T-cell (primary cell): ENCODE results near the gene SLIT3. TPM values are rescaled to one million over a fixed set of nuclear protein-coding genes. Genes with fewer than 3 reads are reported as not detected.

ENCODE experiments used
- ATAC-seq, 4 experiments: fragments of 200-7000 bp in 3 of 4; fragments of 150-1000 bp in 1 of 4; cut with Tn5 transposase; replicated peaks in 1 of 4; 1 replicate in 3 of 4; 2 replicates in 1 of 4; pipeline ENCODE4 v1.10.0; 2021; ENCODE audit warnings: moderate library complexity in 3 of 4, mild to moderate bottlenecking in 2 of 4, moderate number of reproducible peaks in 1 of 4
- CTCF ChIA-PET, 2 donors: fragments of 300-600 bp; sonication (Branson Sonifier 250); formaldehyde crosslinking; loops; one replicate each; lab custom pipeline; 2022; ENCODE audit warnings: antibody characterized with exemption in 2 of 2; lab: Charles Lee
- POLR2A ChIA-PET, 2 donors: fragments of 300-600 bp; sonication (Branson Sonifier 250); formaldehyde crosslinking; loops; one replicate each; lab custom pipeline; 2022; ENCODE audit warnings: antibody characterized with exemption in 2 of 2; lab: Charles Lee
- DNase-seq, 35 experiments: peaks; one replicate each; pipeline versions ENCODE4 v3.0.0 to v3.0.0-alpha.2; 2013 to 2023
- H3K27ac ChIP-seq: one replicate; pipeline ENCODE4 v1.5.1; 2013; ENCODE audit warnings: low read length
- H3K27me3 ChIP-seq, 2 experiments: replicated peaks in 1 of 2; 1 replicate in 1 of 2; 2 replicates in 1 of 2; pipeline versions ENCODE4 v1.6.1 to v1.7.0; 2013; ENCODE audit warnings: low read length in 1 of 2, mixed read lengths in 1 of 2; ENCODE audit not compliant: control insufficient read depth in 2 of 2, insufficient read depth in 2 of 2; ENCODE audit errors: extremely low read depth in 1 of 2
- H3K36me3 ChIP-seq, 2 donors: 1 replicate in 1 of 2; 2 replicates in 1 of 2; pipeline versions ENCODE4 v1.6.1 to v1.7.0; 2013; ENCODE audit warnings: low read length in 1 of 2; ENCODE audit not compliant: control insufficient read depth in 2 of 2, insufficient read depth in 1 of 2; ENCODE audit errors: extremely low read depth in 1 of 2
- H3K4me1 ChIP-seq, 2 experiments: 1 replicate in 1 of 2; 2 replicates in 1 of 2; pipeline versions ENCODE4 v1.6.1 to v1.7.0; 2013; ENCODE audit warnings: low read length in 2 of 2, mixed read lengths in 1 of 2; ENCODE audit not compliant: insufficient read depth in 2 of 2, control insufficient read depth in 1 of 2; ENCODE audit errors: extremely low read depth in 1 of 2
- H3K4me3 ChIP-seq, 2 donors: 1 replicate in 1 of 2; 2 replicates in 1 of 2; pipeline versions ENCODE4 v1.5.1 to v1.7.0; 2013; ENCODE audit warnings: mild to moderate bottlenecking in 2 of 2, low read length in 1 of 2, moderate library complexity in 1 of 2; ENCODE audit not compliant: control insufficient read depth in 1 of 2; ENCODE audit errors: extremely low read depth in 1 of 2
- H3K9me3 ChIP-seq: 2 replicates; pipeline ENCODE4 v1.7.0; 2013
- H3K27ac Mint-ChIP-seq, 2 donors: one replicate each; pipeline ENCODE4 v1.8.0; 2020 to 2021; ENCODE audit warnings: mild to moderate bottlenecking in 2 of 2, mixed read lengths in 2 of 2
- H3K27me3 Mint-ChIP-seq, 2 donors: one replicate each; pipeline ENCODE4 v1.8.0; 2021 to 2022; ENCODE audit warnings: mixed read lengths in 2 of 2
- H3K36me3 Mint-ChIP-seq: one replicate; pipeline ENCODE4 v1.8.0; 2021; ENCODE audit warnings: mixed read lengths
- H3K4me1 Mint-ChIP-seq, 3 donors: one replicate each; pipeline ENCODE4 v1.8.0; 2020 to 2022; ENCODE audit warnings: mixed read lengths in 3 of 3, mild to moderate bottlenecking in 1 of 3
- H3K4me3 Mint-ChIP-seq, 3 donors: one replicate each; pipeline ENCODE4 v1.8.0; 2020 to 2022; ENCODE audit warnings: mild to moderate bottlenecking in 3 of 3, mixed read lengths in 3 of 3, moderate library complexity in 3 of 3
- H3K9me3 Mint-ChIP-seq, 3 donors: one replicate each; pipeline ENCODE4 v1.8.0; 2020 to 2022; ENCODE audit warnings: mixed read lengths in 3 of 3
- WGBS: methylation state at CpG from one replicate; pipeline ENCODE4 v1.1.5; 2013; ENCODE audit warnings: missing lambda C conversion rate; ENCODE audit not compliant: insufficient coverage; 5-methylcytosine and 5-hydroxymethylcytosine counted together
- total RNA-seq, 35 experiments: library from RNA in 6 of 35; stranded (reverse) in 6 of 35; fragments of 120-200 nt in 1 of 35; gene quantifications; one replicate each; pipeline versions ENCODE4 v1.2.1 to v1.2.4 and lab custom pipeline; 2013 to 2026

The SLIT3 gene
- total RNA-seq, 5 donors from 2014 or later (not counting 1 experiment from before 2014, with no cell fraction given): 0.13 to 0.32 (median 0.13) TPM; not detected in 2

DNA sequence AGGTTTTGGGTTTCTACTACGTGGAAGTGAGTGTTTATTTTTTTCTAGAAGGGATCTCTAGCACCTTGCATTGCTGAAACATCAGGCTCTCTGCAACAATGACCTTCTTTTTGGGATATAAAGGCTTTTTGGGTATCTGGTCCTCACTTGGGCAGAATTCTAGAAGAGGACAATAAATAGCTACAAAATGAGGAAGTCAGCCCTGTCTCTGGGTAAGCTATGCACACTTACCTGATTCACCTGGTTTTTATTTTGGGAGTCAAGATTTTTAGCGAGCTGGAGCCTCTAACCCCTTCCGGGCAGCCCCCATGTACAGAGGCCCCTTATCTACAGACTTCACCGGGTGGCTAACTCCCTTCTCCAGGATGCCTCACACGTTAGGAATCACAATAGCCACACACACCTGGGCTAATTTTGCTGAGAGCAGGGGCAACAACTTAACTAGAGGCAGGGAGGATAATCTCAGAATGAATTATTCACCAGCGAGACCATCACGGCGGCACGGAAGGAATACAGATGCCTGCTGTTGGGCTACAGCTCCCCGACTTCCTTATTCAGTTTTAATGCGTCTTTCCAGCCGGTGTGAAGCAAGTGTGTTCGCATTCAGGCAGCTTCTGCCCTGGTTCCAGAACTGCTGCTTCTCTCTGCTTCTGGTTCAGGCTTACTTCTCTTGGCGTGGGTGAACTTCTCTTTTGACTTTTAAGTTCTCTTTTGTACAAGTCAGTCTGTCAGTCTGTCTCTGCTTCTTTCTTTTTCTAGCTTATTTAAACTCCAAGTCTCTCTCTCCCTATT, 380.7 kb downstream of the SLIT3 start:
- Mint-ChIP-seq H3K4me3 (no peak overlapping the region), H3K4me1 (peaks cover 0 to 1% (median 0%) of the 10 kb centered on the region in 3 donors), H3K27ac (no peak overlapping the region), H3K36me3 (no peaks in the 10 kb centered on the region), H3K27me3 (peaks cover 34 to 45% of the 10 kb centered on the region in 2 donors), H3K9me3 (no peaks in the 10 kb centered on the region)
- H3K4me3 ChIP-seq: peak overlapping the region in 1 of 2 donors; percentile 18
- 19% methylated on average over 12 of the region's 14 CpGs for WGBS
- ChIA-PET POLR2A (no interaction called here), CTCF (interaction anchor here in 1 of 2 donors (0.6 kb wide), 2 partner anchors 103 to 772 kb away, joined by 3 read pairs; no protein-coding TSS in a partner anchor)
- H3K36me3 ChIP-seq: no peaks in the 10 kb centered on the region
- no peak overlapping the region for H3K27ac ChIP-seq
- H3K4me1 ChIP-seq: no peaks in the 10 kb centered on the region
- no peak for ATAC-seq
- peaks cover 4 to 10% of the 10 kb centered on the region in 2 experiments for H3K27me3 ChIP-seq
- DNase-seq: no peak
- H3K9me3 ChIP-seq: no peaks in the 10 kb centered on the region

DNA sequence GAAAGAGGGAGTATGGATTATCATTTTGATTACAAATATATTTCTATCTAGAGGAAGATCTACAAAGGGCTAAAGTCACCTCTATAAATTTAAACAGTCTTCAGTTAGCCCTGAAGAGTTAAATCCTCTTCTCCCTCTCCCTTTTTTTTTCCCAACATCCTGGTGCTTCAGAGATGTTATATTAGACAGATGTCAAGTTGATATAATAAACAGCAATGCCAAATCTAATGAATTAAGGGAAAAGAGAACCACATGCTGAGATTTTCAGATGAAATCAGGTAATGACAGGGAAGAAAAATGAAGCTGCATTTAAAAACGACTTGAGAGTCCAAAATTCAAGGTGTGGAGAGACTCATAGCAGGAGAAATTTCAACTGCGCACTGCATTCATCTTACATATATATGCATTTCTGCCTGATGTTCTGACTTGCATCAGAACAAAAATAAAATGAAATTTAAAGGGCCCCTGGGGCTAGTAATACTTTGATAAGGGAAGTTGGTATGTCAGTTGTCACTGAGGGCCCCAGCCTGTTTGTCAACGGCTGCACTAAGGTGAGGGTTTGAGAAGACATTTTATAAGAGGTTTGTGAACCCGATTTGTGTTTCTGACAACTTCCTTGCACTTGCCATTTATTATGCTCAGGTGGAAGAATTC, 382.9 kb downstream of the SLIT3 start:
- peaks cover 0 to 1% (median 0%) of the 10 kb centered on the region in 3 donors for H3K4me1 Mint-ChIP-seq
- ChIA-PET POLR2A (no interaction called here), CTCF (no interaction called here)
- Histone ChIP-seq H3K9me3 (no peaks in the 10 kb centered on the region), H3K27me3 (peaks cover 4 to 10% of the 10 kb centered on the region in 2 experiments), H3K4me3 (no peak overlapping the region), H3K36me3 (no peaks in the 10 kb centered on the region), H3K27ac (no peak overlapping the region), H3K4me1 (no peaks in the 10 kb centered on the region)
- ATAC-seq (no peak), DNase-seq (no peak)
- H3K4me3 Mint-ChIP-seq: no peak overlapping the region
- peaks cover 38 to 46% of the 10 kb centered on the region in 2 donors for H3K27me3 Mint-ChIP-seq
- no CpG with 5 or more reads among the region's 4 CpGs for WGBS
- H3K36me3 Mint-ChIP-seq: no peaks in the 10 kb centered on the region
- H3K9me3 Mint-ChIP-seq: no peaks in the 10 kb centered on the region
- no peak overlapping the region for H3K27ac Mint-ChIP-seq

DNA sequence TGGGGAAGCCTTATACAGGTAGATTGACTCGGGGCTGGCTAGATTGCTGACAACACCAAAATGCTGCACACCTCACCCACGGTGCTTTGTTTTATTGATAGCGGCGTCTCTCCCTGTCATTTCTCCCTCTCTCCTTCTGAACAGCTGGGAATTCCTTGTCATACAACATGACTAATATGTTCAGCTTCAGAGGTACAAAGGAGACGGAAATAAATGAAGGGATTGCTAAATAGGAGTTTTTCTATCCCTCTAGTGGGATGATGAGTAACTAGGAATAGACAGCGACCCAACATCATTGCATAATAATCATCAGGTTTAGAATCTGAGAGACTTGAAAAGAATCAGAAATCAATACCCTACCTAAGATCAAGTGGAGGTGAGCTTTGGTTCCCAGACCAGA, 384.1 kb downstream of the SLIT3 start:
- H3K27ac Mint-ChIP-seq: no peak overlapping the region
- Histone ChIP-seq H3K27me3 (peaks cover 4 to 10% of the 10 kb centered on the region in 2 experiments), H3K9me3 (no peaks in the 10 kb centered on the region), H3K36me3 (no peaks in the 10 kb centered on the region), H3K4me3 (no peak overlapping the region), H3K27ac (no peak overlapping the region), H3K4me1 (no peaks in the 10 kb centered on the region)
- ChIA-PET POLR2A (no interaction called here), CTCF (no interaction called here)
- peaks cover 42 to 44% of the 10 kb centered on the region in 2 donors for H3K27me3 Mint-ChIP-seq
- H3K36me3 Mint-ChIP-seq: no peaks in the 10 kb centered on the region
- WGBS: 90% methylated on average over 2 of the region's 6 CpGs
- no peak overlapping the region for H3K4me3 Mint-ChIP-seq
- no peaks in the 10 kb centered on the region for H3K9me3 Mint-ChIP-seq
- ATAC-seq (no peak), DNase-seq (no peak)
- peaks cover 0 to 1% (median 0%) of the 10 kb centered on the region in 3 donors for H3K4me1 Mint-ChIP-seq

DNA sequence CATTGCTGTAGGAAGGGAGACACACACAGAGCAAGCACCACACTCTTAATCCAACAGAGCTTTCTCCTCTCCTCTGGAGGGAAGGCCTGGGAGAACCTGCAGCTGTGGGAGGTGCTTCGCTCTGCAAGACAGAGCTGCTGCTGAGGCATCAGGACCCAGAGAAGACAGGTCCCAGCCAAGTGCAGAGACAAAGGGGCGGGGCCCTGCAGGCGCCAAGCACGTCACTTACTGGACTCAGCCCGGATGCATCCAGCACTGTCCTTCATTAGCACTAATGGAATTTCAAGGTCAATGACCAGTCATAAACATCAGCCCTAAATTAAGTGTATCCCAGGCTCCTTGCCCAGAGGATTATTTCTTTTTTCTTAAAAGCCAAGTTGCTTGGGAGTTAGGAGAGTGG, 384.7 kb downstream of the SLIT3 start:
- Mint-ChIP-seq H3K4me3 (no peak overlapping the region), H3K4me1 (peaks cover 0 to 1% (median 0%) of the 10 kb centered on the region in 3 donors), H3K36me3 (no peaks in the 10 kb centered on the region), H3K27me3 (peaks cover 38 to 43% of the 10 kb centered on the region in 2 donors), H3K9me3 (no peaks in the 10 kb centered on the region), H3K27ac (no peak overlapping the region)
- ChIA-PET CTCF (no interaction called here), POLR2A (no interaction called here)
- peaks cover 4 to 8% of the 10 kb centered on the region in 2 experiments for H3K27me3 ChIP-seq
- 88% methylated on average over 4 of the region's 5 CpGs for WGBS
- DNase-seq (no peak), ATAC-seq (no peak)
- H3K9me3 ChIP-seq: no peaks in the 10 kb centered on the region
- no peak overlapping the region for H3K27ac ChIP-seq
- H3K4me3 ChIP-seq: no peak overlapping the region
- H3K36me3 ChIP-seq: no peaks in the 10 kb centered on the region
- H3K4me1 ChIP-seq: no peaks in the 10 kb centered on the region

DNA sequence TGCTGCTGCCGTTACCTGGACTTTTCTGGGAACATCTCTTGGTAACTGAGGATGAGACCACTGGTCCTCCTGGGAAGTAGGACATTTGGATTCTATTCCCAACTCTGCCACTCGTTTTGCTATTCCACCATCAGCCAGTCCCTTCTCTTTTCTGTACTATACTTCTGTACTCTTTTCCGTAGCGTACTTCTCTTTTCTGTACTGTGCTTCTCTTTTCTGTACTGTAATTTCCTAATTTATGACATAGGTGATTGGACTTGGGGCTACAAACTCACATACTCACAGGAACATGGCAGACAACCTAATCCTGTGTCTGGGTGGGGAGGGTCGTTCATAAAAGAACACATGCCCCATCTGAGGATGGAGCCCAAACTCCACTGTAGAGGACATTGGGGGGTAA, 386.4 kb downstream of the SLIT3 start:
- H3K9me3 ChIP-seq: no peaks in the 10 kb centered on the region
- Mint-ChIP-seq H3K27me3 (peaks cover 22 to 27% of the 10 kb centered on the region in 2 donors), H3K9me3 (no peaks in the 10 kb centered on the region), H3K36me3 (no peaks in the 10 kb centered on the region), H3K4me3 (no peak overlapping the region), H3K4me1 (no peaks in the 10 kb centered on the region), H3K27ac (no peak overlapping the region)
- DNase-seq: no peak
- H3K27me3 ChIP-seq: peaks cover 0 to 3% of the 10 kb centered on the region in 2 experiments
- WGBS: 0% methylated on average over 1 of the region's 5 CpGs
- H3K4me3 ChIP-seq: no peak overlapping the region
- H3K36me3 ChIP-seq: no peaks in the 10 kb centered on the region
- no peak overlapping the region for H3K27ac ChIP-seq
- ChIA-PET CTCF (no interaction called here), POLR2A (no interaction called here)
- no peaks in the 10 kb centered on the region for H3K4me1 ChIP-seq
- ATAC-seq: no peak

DNA sequence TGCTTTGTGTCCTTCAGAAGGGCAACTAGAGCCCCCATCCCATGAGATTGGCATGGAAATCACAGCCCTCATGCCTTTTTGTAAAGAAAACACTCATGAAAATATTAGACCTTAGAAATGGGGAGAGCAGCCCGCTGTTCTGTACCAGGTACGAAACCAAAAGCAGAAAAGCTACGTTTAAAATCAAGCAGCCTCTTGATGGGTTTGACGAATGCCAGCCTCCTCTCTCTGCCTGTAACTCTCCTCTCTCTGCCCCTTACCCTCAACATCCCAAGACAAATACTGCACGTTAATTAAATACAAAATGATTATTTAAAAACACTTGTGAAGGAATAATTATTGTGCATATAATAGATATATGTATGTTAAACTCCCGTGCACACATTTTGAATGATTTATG, 390.1 kb downstream of the SLIT3 start:
- Histone ChIP-seq H3K27ac (no peak overlapping the region), H3K4me3 (no peak overlapping the region), H3K27me3 (no peaks in the 10 kb centered on the region), H3K4me1 (no peaks in the 10 kb centered on the region), H3K36me3 (no peaks in the 10 kb centered on the region), H3K9me3 (no peaks in the 10 kb centered on the region)
- POLR2A ChIA-PET: no interaction called here
- H3K9me3 Mint-ChIP-seq: no peaks in the 10 kb centered on the region
- no peaks in the 10 kb centered on the region for H3K4me1 Mint-ChIP-seq
- WGBS: 79% methylated on average over 3 of the region's 6 CpGs
- ATAC-seq (no peak), DNase-seq (no peak)
- no peaks in the 10 kb centered on the region for H3K36me3 Mint-ChIP-seq
- H3K4me3 Mint-ChIP-seq: no peak overlapping the region
- H3K27ac Mint-ChIP-seq: no peak overlapping the region
- CTCF ChIA-PET: no interaction called here
- H3K27me3 Mint-ChIP-seq: peaks cover 10 to 15% of the 10 kb centered on the region in 2 donors
